ENCODE results near the gene COX19. TPM values are rescaled to one million over a fixed set of nuclear protein-coding genes. Genes with fewer than 3 reads are reported as not detected.

Gene COX19
- total RNA-seq (10 to 100 TPM; 46.9 to 49.0 TPM), polyA plus RNA-seq (10 to 100 TPM; 19.3 to 21.5 (median 20.2) TPM), total RNA-seq (47.6 to 92.3 (median 62.5) reads per million in 6 experiments)

- Mint-ChIP-seq H3K9me3 (no peaks in the 10 kb centered on the region), H3K36me3 (peaks cover 0 to 32% (median 0%) of the 10 kb centered on the region in 3 donors), H3K27me3 (no peaks in the 10 kb centered on the region), H3K27ac (peak within 1 kb of the TSS; percentile 74 to 94 (median 91)), H3K4me1 (peaks cover 10 to 39% (median 27%) of the 10 kb centered on the region in 4 donors), H3K4me3 (peak within 1 kb of the TSS; percentile 83 to 95 (median 90))
- peak; percentile 83 to 95 (median 90) for DNase-seq
- ATAC-seq: peak; percentile 89 to 91
- POLR2A ChIA-PET: interaction anchor here (0.5 to 4.9 kb wide), 23 partner anchors 8 to 185 kb away, joined by 3 to 41 read pairs (median 5); partner anchors contain the start of genes ADAP1, GET4, GPR146 and ZFAND2A
Measured at GRCh38 chr7:974820-975681, at the start of gene COX19. Gene COX19, minus strand, starts transcription at chr7:975549. Its CDS starts 40 bp downstream, at chr7:975509.

GRCh38 chr7:1024331-1024841 lies 49.0 kb upstream of the COX19 start:
- DNase-seq (peak in 2 of 10 donors; percentile 26 to 71), ATAC-seq (peak in 1 of 2 donors; percentile 4)
- Mint-ChIP-seq H3K4me1 (peaks cover 10 to 48% (median 32%) of the 10 kb centered on the region in 4 donors), H3K36me3 (peaks cover 5 to 25% (median 16%) of the 10 kb centered on the region in 3 donors), H3K9me3 (peaks cover 0 to 25% (median 0%) of the 10 kb centered on the region in 9 donors), H3K27ac (peak overlapping the region in 6 of 10 donors; percentile 41 to 76 (median 55)), H3K4me3 (peak overlapping the region in 2 of 10 donors; percentile 38 to 61), H3K27me3 (no peaks in the 10 kb centered on the region)
- POLR2A ChIA-PET: interaction anchor here (1.2 kb wide), 1 partner anchor 10 kb away, joined by 3 read pairs; no protein-coding TSS in a partner anchor

- Mint-ChIP-seq H3K27ac (peak overlapping the region in 2 of 10 donors; percentile 21 to 76), H3K27me3 (no peaks in the 10 kb centered on the region), H3K4me1 (peaks cover 12 to 49% (median 35%) of the 10 kb centered on the region in 4 donors), H3K4me3 (peak overlapping the region in 1 of 10 donors; percentile 55), H3K9me3 (peaks cover 0 to 25% (median 0%) of the 10 kb centered on the region in 9 donors), H3K36me3 (peaks cover 5 to 31% (median 16%) of the 10 kb centered on the region in 3 donors)
- POLR2A ChIA-PET: interaction anchor here (0.6 kb wide), 1 partner anchor 12 kb away, joined by 4 read pairs; no protein-coding TSS in a partner anchor
- ATAC-seq (peak in 1 of 2 donors; percentile 7), DNase-seq (peak in 2 of 10 donors; percentile 29 to 60)
Measured at GRCh38 chr7:1022801-1023465, 47.6 kb upstream of the COX19 start.

- Mint-ChIP-seq H3K27me3 (no peaks in the 10 kb centered on the region), H3K9me3 (peaks cover 0 to 25% (median 0%) of the 10 kb centered on the region in 9 donors), H3K4me3 (no peak overlapping the region), H3K27ac (no peak overlapping the region), H3K4me1 (peaks cover 11 to 48% (median 34%) of the 10 kb centered on the region in 4 donors), H3K36me3 (peaks cover 5 to 30% (median 16%) of the 10 kb centered on the region in 3 donors)
- ATAC-seq (no peak), DNase-seq (no peak)
- POLR2A ChIA-PET: interaction anchor here (0.6 kb wide), 1 partner anchor 12 kb away, joined by 4 read pairs; no protein-coding TSS in a partner anchor
Measured at GRCh38 chr7:1022356-1022755, 47.0 kb upstream of the COX19 start.

- Mint-ChIP-seq H3K9me3 (peaks cover 0 to 25% (median 0%) of the 10 kb centered on the region in 9 donors), H3K4me1 (peaks cover 10 to 44% (median 32%) of the 10 kb centered on the region in 4 donors), H3K36me3 (peaks cover 5 to 29% (median 16%) of the 10 kb centered on the region in 3 donors), H3K27me3 (no peaks in the 10 kb centered on the region), H3K27ac (no peak overlapping the region), H3K4me3 (no peak overlapping the region)
- ATAC-seq (no peak), DNase-seq (peak in 1 of 10 donors; percentile 51)
- POLR2A ChIA-PET: interaction anchor here (0.5 kb wide), 1 partner anchor 11 kb away, joined by 4 read pairs; no protein-coding TSS in a partner anchor
Measured at GRCh38 chr7:1021931-1022330, 46.6 kb upstream of the COX19 start.

GRCh38 chr7:1021366-1021765 lies 46.0 kb upstream of the COX19 start:
- POLR2A ChIA-PET: no interaction called here
- Mint-ChIP-seq H3K4me1 (peaks cover 8 to 38% (median 29%) of the 10 kb centered on the region in 4 donors), H3K27me3 (no peaks in the 10 kb centered on the region)

GRCh38 chr7:1020849-1021251 lies 45.5 kb upstream of the COX19 start:
- Mint-ChIP-seq H3K27me3 (no peaks in the 10 kb centered on the region), H3K27ac (no peak overlapping the region), H3K36me3 (peaks cover 5 to 23% (median 16%) of the 10 kb centered on the region in 3 donors), H3K4me1 (peaks cover 5 to 34% (median 25%) of the 10 kb centered on the region in 4 donors), H3K4me3 (no peak overlapping the region), H3K9me3 (peaks cover 0 to 25% (median 0%) of the 10 kb centered on the region in 9 donors)
- no peak for ATAC-seq
- POLR2A ChIA-PET: no interaction called here
- DNase-seq: peak in 2 of 10 donors; percentile 18 to 60

More at GRCh38 chr7:1021366-1021765, 46.0 kb upstream of the COX19 start:
- Mint-ChIP-seq H3K4me3 (peak overlapping the region in 1 of 10 donors; percentile 7), H3K27ac (peak overlapping the region in 2 of 10 donors; percentile 43 to 57), H3K9me3 (peaks cover 0 to 25% (median 0%) of the 10 kb centered on the region in 9 donors), H3K36me3 (peaks cover 5 to 26% (median 16%) of the 10 kb centered on the region in 3 donors)
- ATAC-seq: no peak
- peak in 1 of 10 donors; percentile 54 for DNase-seq

- DNase-seq: peak in 1 of 10 donors; percentile 64
- ATAC-seq: no peak
- POLR2A ChIA-PET: no interaction called here
- H3K4me3 Mint-ChIP-seq: no peak overlapping the region
- H3K27ac Mint-ChIP-seq: no peak overlapping the region
- H3K36me3 Mint-ChIP-seq: peaks cover 5 to 23% (median 16%) of the 10 kb centered on the region in 3 donors
- H3K27me3 Mint-ChIP-seq: no peaks in the 10 kb centered on the region
- peaks cover 5 to 30% (median 24%) of the 10 kb centered on the region in 4 donors for H3K4me1 Mint-ChIP-seq
- H3K9me3 Mint-ChIP-seq: peaks cover 0 to 25% (median 0%) of the 10 kb centered on the region in 9 donors
Measured at GRCh38 chr7:1019789-1020610, 44.7 kb upstream of the COX19 start.

GRCh38 chr7:1019255-1019785 lies 44.0 kb upstream of the COX19 start:
- Mint-ChIP-seq H3K27me3 (no peaks in the 10 kb centered on the region), H3K9me3 (peaks cover 0 to 25% (median 0%) of the 10 kb centered on the region in 9 donors), H3K36me3 (peaks cover 5 to 23% (median 16%) of the 10 kb centered on the region in 3 donors), H3K4me1 (peaks cover 5 to 26% (median 22%) of the 10 kb centered on the region in 4 donors), H3K27ac (peak overlapping the region in 1 of 10 donors; percentile 25), H3K4me3 (no peak overlapping the region)
- POLR2A ChIA-PET: interaction anchor here (0.9 kb wide), 1 partner anchor 8 kb away, joined by 4 read pairs; no protein-coding TSS in a partner anchor
- peak in 1 of 10 donors; percentile 48 for DNase-seq
- no peak for ATAC-seq

- Mint-ChIP-seq H3K27ac (peak overlapping the region in 3 of 10 donors; percentile 43 to 66 (median 46)), H3K27me3 (no peaks in the 10 kb centered on the region), H3K9me3 (peaks cover 0 to 20% (median 0%) of the 10 kb centered on the region in 9 donors), H3K4me1 (peaks cover 4 to 31% (median 18%) of the 10 kb centered on the region in 4 donors), H3K4me3 (peak overlapping the region in 1 of 10 donors; percentile 58), H3K36me3 (peaks cover 5 to 16% (median 12%) of the 10 kb centered on the region in 3 donors)
- ATAC-seq (no peak), DNase-seq (peak in 1 of 10 donors; percentile 36)
- POLR2A ChIA-PET: interaction anchor here (0.9 kb wide), 1 partner anchor 9 kb away, joined by 4 read pairs; no protein-coding TSS in a partner anchor
Measured at GRCh38 chr7:1018334-1018695, 43.0 kb upstream of the COX19 start.
